ENCODE results near the gene SRSF2. TPM values are rescaled to one million over a fixed set of nuclear protein-coding genes. Genes with fewer than 3 reads are reported as not detected.
"Not testable (repeated sequence)": the region's sequence is repeated elsewhere in the genome, so short reads cannot be mapped to it uniquely, and the experiment has no call there.

SRSF2 gene
- total RNA-seq, 1 donor from 2014 or later: 329 TPM

DNA sequence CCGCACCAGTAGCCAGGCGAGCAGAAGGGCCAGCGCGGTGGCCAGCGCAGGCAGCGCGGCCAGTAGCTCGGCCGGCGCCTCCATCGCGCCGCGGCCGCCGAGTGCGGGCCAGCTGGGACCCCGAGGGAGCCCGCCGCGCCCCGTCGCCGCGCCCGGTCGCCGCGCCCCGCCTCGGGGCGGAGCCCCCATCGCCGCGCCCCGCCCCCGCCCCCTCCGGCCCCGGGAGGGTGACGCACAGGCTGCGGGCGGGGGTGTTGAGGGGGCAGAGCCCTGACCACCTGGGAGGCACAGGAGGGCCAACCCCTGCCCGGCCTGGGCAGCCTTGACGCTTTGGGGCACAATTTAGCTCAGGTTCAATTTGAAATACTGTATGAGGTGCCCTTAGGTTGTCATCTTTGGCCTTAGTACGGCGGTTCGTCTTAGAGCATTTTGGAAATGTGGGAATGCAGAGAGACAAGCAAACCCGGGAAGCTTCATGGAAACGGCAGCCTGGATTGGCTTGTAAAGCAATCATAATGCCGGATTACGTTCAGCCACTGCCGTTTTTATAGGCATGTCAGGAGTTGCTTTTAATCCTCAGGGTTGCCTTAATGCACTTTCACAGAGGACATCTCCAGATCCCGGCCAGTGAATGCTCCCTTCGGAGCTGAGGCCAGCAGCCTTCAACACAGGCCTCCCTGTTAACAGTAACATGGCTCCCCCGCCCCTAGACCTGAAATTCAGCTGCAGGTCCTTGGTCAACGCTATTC lies 26.1 kb downstream of the SRSF2 start, which contains the start of gene MXRA7:
Gene MXRA7 (minus strand): TSS at position 103 of the 749 bp plus-strand sequence. CDS start 19 bp downstream, at position 84.
- Histone ChIP-seq H4K20me1 (ENCODE audit: low read depth) (peaks cover 18% of the 10 kb centered on the region), H3F3A (ENCODE audit: low read depth) (peaks cover 35% of the 10 kb centered on the region), H3K27ac (no peak within 1 kb of the TSS), H3K79me2 (ENCODE audit: low read depth) (peaks cover 4% of the 10 kb centered on the region), H3K4me3 (peak within 1 kb of the TSS; percentile 69), H3K9me3 (ENCODE audit: low read depth) (no peaks in the 10 kb centered on the region), H3K4me1 (peaks cover 31% of the 10 kb centered on the region), H3K4me2 (peak within 1 kb of the TSS; percentile 96), H3K9ac (no peak within 1 kb of the TSS), H2AFZ (replicated peaks) (peak within 1 kb of the TSS; percentile 30), H3K27me3 (peaks cover 11% of the 10 kb centered on the region), H3K36me3 (no peaks in the 10 kb centered on the region)
- H3K36me3 Mint-ChIP-seq: peaks cover 3% of the 10 kb centered on the region
- H3K4me1 Mint-ChIP-seq: peaks cover 40% of the 10 kb centered on the region
- H3K9me3 Mint-ChIP-seq: no peaks in the 10 kb centered on the region
- H3K27me3 Mint-ChIP-seq (ENCODE audit: insufficient read depth, low read depth): peaks cover 3% of the 10 kb centered on the region
- H3K27ac Mint-ChIP-seq: no peak within 1 kb of the TSS
- TF ChIP-seq, protein P1, sequence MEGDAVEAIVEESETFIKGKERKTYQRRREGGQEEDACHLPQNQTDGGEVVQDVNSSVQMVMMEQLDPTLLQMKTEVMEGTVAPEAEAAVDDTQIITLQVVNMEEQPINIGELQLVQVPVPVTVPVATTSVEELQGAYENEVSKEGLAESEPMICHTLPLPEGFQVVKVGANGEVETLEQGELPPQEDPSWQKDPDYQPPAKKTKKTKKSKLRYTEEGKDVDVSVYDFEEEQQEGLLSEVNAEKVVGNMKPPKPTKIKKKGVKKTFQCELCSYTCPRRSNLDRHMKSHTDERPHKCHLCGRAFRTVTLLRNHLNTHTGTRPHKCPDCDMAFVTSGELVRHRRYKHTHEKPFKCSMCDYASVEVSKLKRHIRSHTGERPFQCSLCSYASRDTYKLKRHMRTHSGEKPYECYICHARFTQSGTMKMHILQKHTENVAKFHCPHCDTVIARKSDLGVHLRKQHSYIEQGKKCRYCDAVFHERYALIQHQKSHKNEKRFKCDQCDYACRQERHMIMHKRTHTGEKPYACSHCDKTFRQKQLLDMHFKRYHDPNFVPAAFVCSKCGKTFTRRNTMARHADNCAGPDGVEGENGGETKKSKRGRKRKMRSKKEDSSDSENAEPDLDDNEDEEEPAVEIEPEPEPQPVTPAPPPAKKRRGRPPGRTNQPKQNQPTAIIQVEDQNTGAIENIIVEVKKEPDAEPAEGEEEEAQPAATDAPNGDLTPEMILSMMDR (IDR thresholded peaks at IDR 0.05): no peak
- TF ChIP-seq EZH2phosphoT487 (IDR thresholded peaks at IDR 0.05) (no peak), EZH2 (IDR thresholded peaks at IDR 0.05) (no peak)
- DNase-seq (ENCODE audit: low spot score): peak; percentile 87
- peak within 1 kb of the TSS; percentile 91 for H3K4me3 Mint-ChIP-seq

DNA sequence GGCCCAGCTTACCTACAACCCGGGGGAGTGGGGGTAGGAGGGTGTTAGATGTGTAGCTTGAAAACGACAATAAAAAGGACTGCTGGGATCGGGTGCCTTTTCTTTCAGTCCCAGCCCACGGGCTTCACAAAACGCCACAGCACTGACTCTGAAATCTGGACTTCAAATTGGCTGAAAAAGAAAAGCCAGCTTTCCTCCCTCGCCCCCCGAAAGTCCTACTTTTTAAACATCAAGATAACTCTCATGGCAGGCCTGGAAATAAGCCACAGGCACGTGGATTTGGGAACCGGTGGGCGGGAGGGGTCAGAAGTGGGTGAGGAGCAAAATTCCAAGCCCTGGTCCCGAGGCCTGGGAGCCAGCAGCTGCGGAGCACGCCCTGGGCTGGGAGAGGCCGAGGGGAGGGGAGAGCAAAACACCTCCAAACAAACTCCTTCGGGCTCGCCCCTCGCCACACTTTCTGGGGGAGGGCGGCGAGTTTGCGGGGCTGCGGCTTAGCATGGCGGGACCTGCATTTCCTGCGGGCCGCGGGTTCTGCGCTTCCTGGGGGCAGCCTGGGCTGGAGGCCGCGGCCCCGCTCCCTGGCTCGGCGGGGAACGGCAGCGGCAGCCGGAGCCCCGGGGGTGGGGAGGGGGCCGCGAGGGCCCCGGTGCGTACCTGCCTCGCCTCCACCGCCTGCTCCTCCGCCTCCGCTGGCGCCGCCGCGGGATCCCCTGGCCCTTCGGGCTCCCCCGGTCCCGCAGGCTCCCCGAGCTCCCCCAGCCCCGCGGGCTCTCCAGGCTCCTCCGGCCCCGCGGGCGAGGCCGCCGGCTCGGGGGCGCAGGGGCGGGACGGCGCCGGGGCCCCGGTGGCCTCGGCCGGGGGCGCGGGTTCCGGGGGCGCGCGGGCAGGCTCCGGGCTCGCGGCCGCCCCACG lies 26.9 kb downstream of the SRSF2 start:
- peak overlapping the region; percentile 69 for H3K4me3 ChIP-seq
- not testable (repeated sequence) for H3K27me3 Mint-ChIP-seq (ENCODE audit: insufficient read depth, low read depth); H2AFZ ChIP-seq (replicated peaks); H3K27ac Mint-ChIP-seq; H3K27ac ChIP-seq; H3K79me2 ChIP-seq (ENCODE audit: low read depth); H3K9me3 ChIP-seq (ENCODE audit: low read depth); H3K9ac ChIP-seq; H3K36me3 ChIP-seq; H3K36me3 Mint-ChIP-seq; H3K9me3 Mint-ChIP-seq
- peak; percentile 51 for DNase-seq (ENCODE audit: low spot score)
- H3K27me3 ChIP-seq: peaks cover 11% of the 10 kb centered on the region
- H3K4me1 ChIP-seq: peaks cover 31% of the 10 kb centered on the region
- peaks cover 40% of the 10 kb centered on the region for H3K4me1 Mint-ChIP-seq
- peak overlapping the region; percentile 96 for H3K4me2 ChIP-seq
- peaks cover 18% of the 10 kb centered on the region for H4K20me1 ChIP-seq (ENCODE audit: low read depth)
- peak overlapping the region; percentile 88 for H3K4me3 Mint-ChIP-seq
- peaks cover 35% of the 10 kb centered on the region for H3F3A ChIP-seq (ENCODE audit: low read depth)

DNA sequence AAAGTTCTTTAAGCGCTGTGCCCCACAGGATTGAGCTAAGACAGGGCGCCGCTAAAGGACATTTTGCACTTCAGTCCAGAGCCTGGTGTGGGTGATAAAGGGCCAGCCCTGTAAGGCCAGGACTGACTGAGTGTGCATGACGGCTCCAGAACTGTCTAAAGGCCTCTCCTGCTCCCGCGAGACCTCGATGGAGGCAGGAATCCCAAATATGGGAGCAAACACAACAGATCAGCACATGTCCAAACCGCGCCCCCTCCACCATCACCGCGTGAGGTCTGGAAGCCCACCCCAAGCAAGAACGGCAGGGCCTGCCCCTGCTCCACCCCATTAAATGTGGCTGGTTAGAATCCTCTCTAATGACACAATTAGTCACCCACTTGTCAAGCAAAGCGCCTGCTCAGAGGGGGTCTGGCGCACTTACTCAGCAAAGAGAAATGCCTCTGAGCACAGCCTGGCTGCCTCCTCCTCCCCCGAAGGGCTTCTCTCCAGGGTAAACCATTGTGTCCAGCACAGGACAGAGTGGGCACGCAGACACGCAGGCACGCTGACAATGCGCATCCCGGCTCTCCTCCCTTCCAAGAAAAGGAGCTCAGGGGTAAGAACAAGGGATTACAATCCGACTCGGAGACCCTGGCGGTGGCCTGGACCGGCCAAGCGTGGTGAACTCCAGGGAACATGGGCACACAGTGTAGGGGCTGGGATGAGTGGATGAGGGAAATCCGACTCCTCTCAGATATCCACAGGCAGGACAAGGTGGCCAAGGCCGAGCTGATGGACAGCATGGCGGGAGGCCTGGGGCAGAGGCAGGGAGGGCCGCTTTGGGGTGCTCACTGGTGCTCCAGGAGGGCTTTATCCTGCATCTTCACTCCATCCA lies 27.8 kb downstream of the SRSF2 start:
- Histone ChIP-seq H3K27ac (no peak overlapping the region), H2AFZ (replicated peaks) (no peak overlapping the region)
- no peaks in the 10 kb centered on the region for H3K9me3 Mint-ChIP-seq

More for the DNA sequence above, 27.8 kb downstream of the SRSF2 start:
- Mint-ChIP-seq H3K27me3 (ENCODE audit: insufficient read depth, low read depth) (peaks cover 3% of the 10 kb centered on the region), H3K36me3 (peaks cover 3% of the 10 kb centered on the region), H3K4me3 (peak overlapping the region; percentile 88), H3K4me1 (peaks cover 44% of the 10 kb centered on the region), H3K27ac (peak overlapping the region; percentile 18)
- TF ChIP-seq EZH2phosphoT487 (IDR thresholded peaks at IDR 0.05): no peak
- TF ChIP-seq EZH2 (IDR thresholded peaks at IDR 0.05): no peak
- TF ChIP-seq, protein P1 (IDR thresholded peaks at IDR 0.05): no peak
- Histone ChIP-seq H3K4me3 (peak overlapping the region; percentile 69), H3K4me1 (peaks cover 31% of the 10 kb centered on the region), H3K79me2 (ENCODE audit: low read depth) (peaks cover 4% of the 10 kb centered on the region), H4K20me1 (ENCODE audit: low read depth) (peaks cover 18% of the 10 kb centered on the region), H3K9me3 (ENCODE audit: low read depth) (no peaks in the 10 kb centered on the region), H3F3A (ENCODE audit: low read depth) (peaks cover 35% of the 10 kb centered on the region), H3K4me2 (peak overlapping the region; percentile 96), H3K27me3 (peaks cover 11% of the 10 kb centered on the region), H3K9ac (no peak overlapping the region), H3K36me3 (no peaks in the 10 kb centered on the region)
- DNase-seq (ENCODE audit: low spot score): peak; percentile 71
